ENCODE data around the gene NDUFS6.

NDUFS6 gene

DNA sequence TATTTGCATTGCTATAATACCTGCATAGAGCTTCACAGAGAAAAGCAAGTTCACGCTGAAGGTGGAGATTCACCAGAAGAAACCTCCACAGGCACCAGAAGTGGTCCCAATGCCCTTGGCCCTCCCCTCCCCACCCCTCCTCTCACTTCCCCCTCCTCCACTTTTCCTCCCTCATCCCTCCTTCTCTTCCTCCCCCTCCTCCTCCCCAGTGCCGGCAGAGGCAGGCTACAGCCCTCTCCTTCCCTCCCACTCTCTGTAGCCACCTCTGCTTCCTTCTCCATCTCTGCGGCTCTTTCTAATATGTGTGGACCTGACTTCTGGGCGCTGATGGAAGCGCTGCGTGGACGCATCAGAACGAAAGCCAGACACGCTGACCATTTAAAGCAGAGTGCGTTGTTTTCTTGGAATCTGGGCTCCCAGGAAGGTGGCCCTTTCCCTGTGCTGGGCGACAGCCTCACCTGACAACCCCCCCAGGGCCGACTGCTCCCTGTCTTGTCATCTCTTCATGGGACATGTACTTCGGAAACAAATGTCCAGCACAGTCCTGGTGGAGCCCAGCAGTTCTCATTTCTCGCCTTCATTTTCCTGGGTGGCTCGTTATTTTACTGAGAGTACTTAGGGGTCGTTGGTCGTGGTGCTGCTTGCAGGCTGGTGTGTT, 29.5 kb downstream of the NDUFS6 start:
- H3K4me3 ChIP-seq (ENCODE audit: low read length) = no peak overlapping the region
- no peak for TF ChIP-seq ZNF274 (IDR thresholded peaks at IDR 0.05; ENCODE audit: low read depth, low read length)

DNA sequence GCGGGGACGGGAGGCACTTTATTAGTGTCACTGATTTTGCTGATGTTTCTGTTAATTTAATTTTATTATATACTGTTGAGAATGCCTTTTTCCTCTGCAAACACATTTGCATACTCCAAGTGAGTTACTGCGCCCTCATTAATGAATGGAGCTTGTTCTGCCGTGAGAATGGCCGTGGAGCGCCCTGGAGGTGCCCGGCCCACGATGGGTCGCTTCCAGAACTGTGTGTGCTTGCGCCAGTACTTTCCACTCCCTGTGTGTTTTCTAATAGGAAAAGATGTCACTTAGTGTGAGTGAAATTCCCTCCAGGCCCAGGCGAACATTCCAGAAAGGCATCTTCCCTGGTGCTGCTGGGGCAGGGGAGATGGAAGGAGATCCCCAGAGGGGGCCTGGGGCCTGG, 30.1 kb downstream of the NDUFS6 start:
- H3K4me3 ChIP-seq (ENCODE audit: low read length) = no peak overlapping the region
- no peak for TF ChIP-seq ZNF274 (IDR thresholded peaks at IDR 0.05; ENCODE audit: low read depth, low read length)

- no peak for TF ChIP-seq ZNF274 (IDR thresholded peaks at IDR 0.05; ENCODE audit: low read depth, low read length)
- H3K4me3 ChIP-seq (ENCODE audit: low read length) = no peak overlapping the region
These were observed 30.6 kb downstream of the NDUFS6 start for GRCh38 chr5:1831677-1832313.

DNA sequence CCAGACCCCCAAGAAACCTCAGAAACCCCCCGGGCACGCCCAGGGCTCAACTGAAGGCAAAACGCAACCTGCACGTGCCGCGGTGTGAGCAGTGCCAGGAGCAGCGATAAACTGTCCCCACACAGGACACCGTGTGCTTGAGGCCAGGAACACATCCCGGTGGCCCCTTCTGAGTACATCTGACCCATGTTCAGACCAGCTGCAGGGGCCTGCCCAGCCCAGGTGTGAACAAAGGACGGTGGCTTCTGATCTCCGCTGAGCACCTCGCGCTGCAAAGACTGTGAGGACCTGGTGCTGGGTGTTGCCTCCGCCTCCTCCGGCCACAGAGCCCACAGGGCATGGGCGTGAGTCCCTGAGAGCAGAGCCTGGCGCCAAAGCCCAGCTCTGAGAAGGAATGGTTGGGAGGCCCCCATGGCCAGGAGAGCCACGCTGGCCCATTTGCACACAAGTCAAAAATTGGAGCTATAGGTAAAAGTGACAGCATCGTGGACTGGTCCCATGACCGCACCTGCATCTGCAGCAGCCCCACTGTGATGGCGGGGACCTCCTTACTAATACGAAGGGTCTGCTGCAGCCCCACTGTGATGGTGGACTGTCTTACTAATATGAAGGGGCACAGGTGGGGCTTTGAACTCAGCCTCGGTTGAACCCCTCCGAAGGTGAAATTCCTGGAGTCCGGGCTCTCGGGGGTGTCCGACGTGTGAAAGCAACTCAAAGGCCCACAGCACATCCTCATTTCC, 31.5 kb downstream of the NDUFS6 start:
- no peak overlapping the region for H3K4me3 ChIP-seq (ENCODE audit: low read length)
- no peak for TF ChIP-seq ZNF274 (IDR thresholded peaks at IDR 0.05; ENCODE audit: low read depth, low read length)

DNA sequence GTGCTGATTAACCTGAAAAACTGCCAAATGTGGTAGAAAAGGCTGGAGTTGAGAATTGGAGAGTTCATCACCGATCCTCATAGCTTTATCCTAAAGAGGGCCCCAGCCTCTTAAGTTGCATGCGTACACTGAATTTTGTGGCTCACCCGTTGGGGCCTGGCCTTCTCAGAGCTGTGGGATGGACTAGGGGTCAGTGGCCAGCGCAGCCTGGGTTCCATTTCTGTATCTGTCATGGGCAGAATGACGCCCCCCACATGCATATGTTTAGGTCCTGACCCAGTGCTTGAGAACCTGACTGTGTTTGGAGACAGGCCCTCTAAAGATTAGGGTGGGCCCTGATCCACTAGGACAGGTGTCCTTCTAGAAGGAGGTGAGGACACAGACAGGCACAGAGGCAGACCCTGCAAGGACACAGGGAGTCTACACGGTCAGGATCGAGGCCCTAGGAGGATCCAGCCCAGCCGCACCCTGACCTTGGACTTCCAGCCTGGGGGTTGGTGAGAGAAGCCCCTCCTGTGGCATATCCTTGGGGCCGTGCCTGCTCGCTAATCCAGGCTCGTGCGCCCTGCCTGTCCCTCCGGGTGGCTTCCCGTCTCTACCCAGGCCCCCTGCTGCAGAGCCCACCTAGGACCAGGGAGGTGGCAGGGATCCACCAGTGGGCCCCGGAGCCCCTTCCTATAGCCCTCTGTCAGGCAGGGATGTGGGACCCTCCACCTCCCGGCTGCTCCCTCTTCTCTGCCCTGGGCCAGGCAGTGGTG, 32.2 kb downstream of the NDUFS6 start:
- H3K4me3 ChIP-seq (ENCODE audit: low read length) = no peak overlapping the region
- no peak for TF ChIP-seq ZNF274 (IDR thresholded peaks at IDR 0.05; ENCODE audit: low read depth, low read length)

DNA sequence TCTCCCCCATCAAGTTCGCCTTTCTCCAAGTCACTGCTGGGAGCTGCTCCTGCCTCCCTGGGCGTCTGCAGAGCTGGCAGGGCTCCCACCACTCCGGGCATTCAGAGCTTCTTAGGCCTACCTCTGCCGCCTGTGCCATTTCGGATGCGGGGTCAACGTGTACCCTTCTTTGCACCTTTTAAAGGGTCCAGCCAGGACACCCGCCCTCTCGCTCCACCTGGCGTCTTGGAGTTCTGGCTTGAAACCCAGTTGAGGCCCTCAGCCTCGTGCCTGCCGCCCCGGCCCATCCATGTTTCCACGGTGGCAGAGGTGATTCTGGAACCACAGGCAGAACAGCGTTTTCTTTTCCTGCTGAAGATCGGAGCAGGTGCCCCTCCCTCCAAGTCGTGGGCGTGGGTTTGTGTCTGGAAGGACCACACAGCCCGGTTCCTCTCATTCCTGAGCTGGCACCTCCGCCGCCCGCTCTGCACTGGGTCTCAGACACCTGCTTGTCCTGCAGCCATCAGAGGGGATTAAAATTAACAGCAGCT, 32.9 kb downstream of the NDUFS6 start:
- TF ChIP-seq ZNF274 (IDR thresholded peaks at IDR 0.05; ENCODE audit: low read depth, low read length) = no peak

GRCh38 chr5:1834721-1835429, 33.7 kb downstream of the NDUFS6 start:
- no peak for TF ChIP-seq ZNF274 (IDR thresholded peaks at IDR 0.05; ENCODE audit: low read depth, low read length)
- H3K4me3 ChIP-seq (ENCODE audit: low read length) = no peak overlapping the region

More for the DNA sequence above, 32.9 kb downstream of the NDUFS6 start:
- H3K4me3 ChIP-seq (ENCODE audit: low read length) = no peak overlapping the region

DNA sequence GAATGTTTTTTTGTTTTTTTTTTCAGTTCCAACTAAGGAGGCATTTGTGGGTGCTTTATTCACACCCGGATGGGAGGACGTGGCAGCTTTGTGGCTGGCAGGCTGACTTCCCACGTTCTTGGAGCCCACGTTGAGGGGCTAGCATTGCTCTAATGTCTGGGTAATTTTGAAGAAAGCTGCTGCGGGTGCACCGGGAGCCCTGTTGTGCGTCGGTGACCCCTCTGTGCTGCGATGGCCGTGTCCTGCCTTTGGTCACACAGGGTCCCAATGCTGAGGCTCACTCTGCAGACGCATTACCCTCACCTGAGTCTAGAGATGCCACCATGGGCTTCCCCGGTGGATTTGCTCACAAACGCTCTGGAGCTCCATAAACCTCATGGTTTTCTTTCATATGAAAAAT, 34.2 kb downstream of the NDUFS6 start:
- no peak for TF ChIP-seq ZNF274 (IDR thresholded peaks at IDR 0.05; ENCODE audit: low read depth, low read length)
- no peak overlapping the region for H3K4me3 ChIP-seq (ENCODE audit: low read length)

GRCh38 chr5:1836176-1836890, 35.1 kb downstream of the NDUFS6 start:
- TF ChIP-seq ZNF274 (IDR thresholded peaks at IDR 0.05; ENCODE audit: low read depth, low read length) = no peak
- no peak overlapping the region for H3K4me3 ChIP-seq (ENCODE audit: low read length)

GRCh38 chr5:1836891-1837880, 36.0 kb downstream of the NDUFS6 start:
- no peak overlapping the region for H3K4me3 ChIP-seq (ENCODE audit: low read length)
- no peak for TF ChIP-seq ZNF274 (IDR thresholded peaks at IDR 0.05; ENCODE audit: low read depth, low read length)

- no peak overlapping the region for H3K4me3 ChIP-seq (ENCODE audit: low read length)
- TF ChIP-seq ZNF274 (IDR thresholded peaks at IDR 0.05; ENCODE audit: low read depth, low read length) = no peak
These were observed 36.8 kb downstream of the NDUFS6 start for GRCh38 chr5:1838013-1838412.

DNA sequence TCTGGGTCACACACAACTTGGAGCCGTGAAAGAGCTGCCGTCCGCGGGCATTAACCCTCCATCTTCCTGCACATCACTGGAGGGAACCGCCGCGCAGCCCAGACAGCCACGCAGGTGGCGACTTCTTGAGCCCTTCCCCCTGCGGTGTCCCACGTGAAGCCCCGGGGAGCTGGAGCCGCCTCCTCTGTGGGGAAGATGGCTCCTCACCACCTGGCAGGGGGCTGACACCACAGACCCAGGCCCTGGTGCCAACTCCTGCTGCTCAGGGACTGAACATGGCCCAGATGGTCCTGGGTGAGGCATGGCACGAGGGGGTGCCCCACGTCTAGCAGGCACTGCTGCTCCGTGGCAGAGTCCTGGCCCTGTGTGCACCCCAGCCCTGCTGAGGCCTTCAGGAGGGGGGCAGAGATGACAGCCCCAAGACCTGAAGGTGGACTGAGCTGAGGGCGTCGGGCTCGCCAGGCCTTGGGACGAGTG, 38.9 kb downstream of the NDUFS6 start:
- TF ChIP-seq ZNF274 (IDR thresholded peaks at IDR 0.05; ENCODE audit: low read depth, low read length) = no peak
- H3K4me3 ChIP-seq (ENCODE audit: low read length) = no peak overlapping the region

Data from GM08714 (cell line).